GM21737 (cell line): ENCODE data around the gene CATSPERZ.

Experiments used
- ATAC-seq: cut with Tn5 transposase; IDR thresholded peaks from one replicate; pipeline ENCODE4 v1.9.1; 2021; ENCODE audit warnings: mild to moderate bottlenecking, moderate library complexity; ENCODE audit not compliant: unreplicated experiment

CATSPERZ gene, protein sequence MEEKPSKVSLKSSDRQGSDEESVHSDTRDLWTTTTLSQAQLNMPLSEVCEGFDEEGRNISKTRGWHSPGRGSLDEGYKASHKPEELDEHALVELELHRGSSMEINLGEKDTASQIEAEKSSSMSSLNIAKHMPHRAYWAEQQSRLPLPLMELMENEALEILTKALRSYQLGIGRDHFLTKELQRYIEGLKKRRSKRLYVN

DNA sequence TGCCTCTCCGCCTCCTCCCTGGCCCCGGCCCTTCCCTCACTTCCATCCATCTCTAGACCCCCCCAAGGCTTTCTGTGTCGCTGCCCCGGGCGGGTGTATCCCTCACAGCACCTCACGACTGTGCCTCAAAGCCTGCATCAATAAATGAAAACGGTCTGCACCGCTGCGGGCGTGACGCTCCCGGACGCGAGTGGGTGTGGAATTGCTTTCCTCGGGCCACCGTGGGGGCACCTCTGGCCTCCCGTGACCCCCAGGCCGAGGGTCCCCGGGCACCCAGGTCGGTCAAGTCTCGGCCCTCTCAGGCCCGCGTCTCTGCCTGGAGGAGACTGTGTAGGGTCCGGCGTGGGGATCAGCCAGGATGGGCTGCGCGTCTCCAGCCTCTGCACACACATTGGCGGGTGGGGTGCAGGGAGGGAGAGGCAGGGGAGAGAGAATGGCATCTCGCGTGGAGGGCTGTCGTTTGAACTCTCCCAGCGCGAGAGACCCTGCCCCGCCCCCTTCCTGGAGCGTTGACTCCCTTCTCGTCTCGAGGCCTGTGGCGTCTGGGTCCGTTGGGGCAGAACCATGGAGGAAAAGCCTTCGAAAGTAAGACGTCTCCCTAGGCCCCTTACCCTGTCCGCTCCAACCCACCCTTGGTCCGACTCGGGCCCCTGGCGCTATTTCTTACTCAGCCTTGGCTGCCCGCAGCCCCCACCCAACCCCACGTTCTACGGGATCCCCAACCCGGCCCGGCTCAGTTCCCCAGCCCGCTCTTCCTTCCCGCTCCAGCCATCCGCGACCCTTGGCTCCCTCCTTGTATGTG lies at the start of gene CATSPERZ:
Gene CATSPERZ (plus strand): TSS at position 512 of the 802 bp plus-strand sequence. CDS start 53 bp downstream, at position 565.
- no peak for ATAC-seq

DNA sequence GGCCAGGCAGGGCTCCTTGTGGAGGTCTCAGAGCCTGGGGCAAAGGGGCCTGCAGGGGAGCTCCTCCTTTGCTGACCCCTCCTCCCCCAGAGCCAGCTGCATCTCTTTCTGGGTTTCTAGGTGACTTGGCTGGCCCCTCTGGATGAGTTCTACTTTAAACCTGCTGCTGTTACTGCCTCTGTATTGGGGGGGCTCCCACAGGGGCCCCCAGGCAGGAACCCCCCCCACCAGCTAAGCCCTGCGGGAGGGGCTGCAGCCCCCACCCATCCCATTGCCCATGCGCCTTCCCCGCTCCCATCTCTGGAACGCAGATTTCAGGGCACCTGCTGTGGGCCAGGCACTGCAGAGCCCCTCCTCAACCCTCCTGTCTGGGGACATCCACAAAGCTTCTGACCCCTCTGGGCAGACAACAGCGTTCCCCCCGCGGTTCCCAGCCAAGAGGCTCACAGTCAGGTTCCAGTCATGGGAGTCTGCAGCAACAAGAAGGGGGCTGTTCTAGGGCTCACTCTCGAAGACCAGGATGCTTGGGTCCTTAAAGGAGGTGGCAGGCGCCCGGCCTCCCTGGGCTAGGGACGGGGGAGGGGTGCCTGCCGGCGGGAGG lies 49.6 kb upstream of the CATSPERZ start:
- no peak for ATAC-seq

DNA sequence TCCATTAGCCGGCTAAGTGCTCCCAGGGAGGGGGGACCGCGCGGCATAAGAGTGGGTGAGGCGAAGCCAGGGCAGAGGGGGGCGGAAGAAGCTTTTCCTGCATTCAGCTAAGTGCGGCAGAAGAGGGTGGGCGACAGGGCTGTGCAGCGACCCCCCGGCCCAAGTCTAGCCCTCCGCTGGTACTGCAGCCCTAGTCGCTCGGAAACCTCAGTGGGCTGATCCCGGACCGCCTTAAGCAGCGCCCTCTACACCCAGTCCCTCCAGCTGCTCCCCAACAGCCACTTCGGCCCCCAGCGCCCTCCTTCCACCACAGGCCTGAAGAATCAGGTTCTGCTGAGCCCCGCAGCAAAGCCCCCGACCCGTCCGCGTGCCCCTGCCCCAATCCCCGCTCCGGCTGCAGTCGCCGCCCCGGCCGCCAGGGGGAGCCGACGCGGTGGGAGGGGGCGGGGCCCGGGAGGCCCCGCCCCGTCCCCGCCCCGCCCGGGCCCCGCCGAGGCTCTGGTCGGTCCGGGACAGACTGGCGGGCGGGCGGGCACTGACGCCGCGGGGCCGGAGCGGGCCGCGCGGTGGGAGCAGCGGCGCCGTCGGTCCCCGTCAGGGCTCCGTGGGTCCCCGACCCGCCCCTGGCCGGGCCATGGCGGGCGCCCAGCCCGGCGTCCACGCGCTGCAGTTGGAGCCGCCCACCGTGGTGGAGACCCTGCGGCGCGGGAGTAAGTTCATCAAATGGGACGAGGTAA lies 49.0 kb upstream of the CATSPERZ start, which contains the start of gene PLCB3:
Gene PLCB3 (plus strand): TSS at position 515 of the 737 bp plus-strand sequence. CDS start 120 bp downstream, at position 635.
- ATAC-seq, result no peak

DNA sequence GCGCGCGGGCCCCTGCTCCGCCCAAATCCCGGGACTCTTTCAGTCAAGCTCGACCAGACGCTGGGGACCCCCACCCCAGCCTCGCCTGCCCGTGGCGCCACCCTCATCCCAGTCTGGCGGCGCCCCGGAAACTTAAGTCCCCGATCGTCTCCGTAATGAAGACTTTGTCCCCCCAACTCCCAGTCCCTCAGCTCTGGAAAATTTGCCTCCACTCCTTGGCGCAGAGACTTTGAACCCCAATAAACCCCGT lies 48.5 kb upstream of the CATSPERZ start:
- no peak for ATAC-seq

DNA sequence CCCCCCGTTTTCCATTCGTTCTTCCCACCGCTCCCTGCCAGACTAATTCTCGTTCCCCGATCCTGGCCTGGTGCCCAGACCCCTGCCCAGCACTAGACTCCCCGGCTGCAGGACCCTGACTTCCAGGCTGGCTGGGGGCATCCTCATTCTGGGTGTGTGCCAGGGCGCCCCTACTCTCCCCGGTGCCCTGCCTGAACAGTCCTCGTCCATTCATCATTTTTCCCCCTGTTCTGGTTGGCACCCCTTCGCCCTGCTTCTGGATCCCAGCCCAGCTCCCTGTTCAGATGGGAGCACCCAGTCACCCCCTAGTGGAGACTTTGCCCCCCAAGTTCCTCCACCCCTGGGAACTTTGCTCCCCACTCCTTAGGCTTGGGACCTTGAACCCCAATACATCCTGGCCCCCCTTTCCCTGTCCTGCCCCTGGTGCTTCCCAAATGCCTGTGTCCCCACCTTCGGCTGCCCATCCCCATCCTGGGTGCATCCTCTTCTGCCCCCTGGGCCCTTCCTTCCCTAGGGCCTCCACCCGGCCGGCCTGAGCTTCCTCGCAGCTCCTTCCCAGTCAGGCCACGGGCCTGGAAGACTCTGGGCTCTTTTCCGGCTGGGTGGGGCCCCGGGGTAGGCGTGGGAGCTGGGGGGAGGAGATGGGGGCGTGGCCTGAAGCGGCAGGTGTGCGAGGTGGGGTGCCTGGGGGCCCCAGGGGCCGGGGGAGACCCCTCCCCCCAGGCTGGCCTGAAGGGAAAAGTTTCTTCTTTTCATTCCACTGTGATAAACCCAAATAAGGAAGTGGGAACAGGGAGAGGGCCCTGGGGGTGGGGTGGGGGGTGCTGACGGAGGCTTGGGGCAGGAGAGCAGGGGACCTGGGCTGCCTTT lies 47.9 kb upstream of the CATSPERZ start:
- ATAC-seq, result no peak

DNA sequence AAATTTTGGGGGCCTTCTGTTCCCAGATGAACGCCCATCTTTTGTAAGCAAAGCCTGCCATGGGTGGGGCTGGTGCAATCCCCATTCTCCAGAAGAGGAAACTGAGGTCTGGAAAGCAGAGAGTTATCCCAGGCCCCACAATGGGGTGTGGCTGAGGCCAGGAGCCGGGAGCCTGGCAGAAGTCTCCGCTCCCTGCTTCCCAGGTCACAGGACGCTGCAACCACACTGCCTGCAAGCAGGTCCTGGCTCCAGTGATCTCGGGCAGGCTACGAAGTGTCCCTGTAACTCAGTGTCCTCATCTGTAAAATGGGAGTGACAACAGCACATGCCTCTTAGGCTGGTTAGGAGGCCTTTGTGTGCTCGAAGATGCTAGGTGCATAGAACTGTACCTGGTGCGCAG lies 47.1 kb upstream of the CATSPERZ start:
- no peak for ATAC-seq

DNA sequence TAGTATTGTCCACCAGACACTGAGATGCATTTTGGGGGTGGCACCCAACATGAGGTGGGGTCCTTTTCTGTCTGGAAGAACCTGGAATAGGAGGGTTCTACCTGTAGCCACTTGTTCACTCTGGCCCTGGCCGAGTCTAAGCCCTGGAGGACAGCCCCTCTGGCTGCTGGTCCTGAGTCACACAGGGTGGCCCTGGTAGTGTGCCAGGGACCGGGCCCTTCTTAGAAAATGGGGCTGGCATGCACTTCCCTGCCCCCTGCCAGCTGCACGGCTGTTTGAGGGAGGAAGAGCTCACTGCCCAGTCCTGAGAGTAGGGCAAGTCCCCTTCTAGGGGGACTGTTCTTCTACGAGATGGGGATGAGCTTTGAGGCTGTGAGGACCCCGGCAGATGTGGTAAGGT lies 46.7 kb upstream of the CATSPERZ start:
- ATAC-seq, result no peak

DNA sequence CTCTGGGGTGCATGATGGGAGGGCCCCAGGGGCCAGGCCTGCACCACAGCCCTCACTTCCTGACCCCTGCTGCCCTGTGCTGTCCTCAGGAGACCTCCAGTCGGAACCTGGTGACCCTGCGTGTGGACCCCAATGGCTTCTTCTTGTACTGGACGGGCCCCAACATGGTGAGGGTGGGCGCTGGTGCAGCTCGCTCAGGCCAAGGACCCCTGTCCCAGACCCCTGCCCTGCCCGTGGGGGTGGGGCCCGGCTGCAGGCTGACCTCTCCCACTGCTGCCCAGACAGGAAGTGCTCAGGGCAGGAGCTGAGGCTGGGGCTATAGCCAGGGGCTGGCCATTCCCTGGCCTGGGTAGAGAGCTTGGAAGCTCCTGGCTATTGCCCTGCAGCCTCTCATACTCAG lies 45.8 kb upstream of the CATSPERZ start:
- no peak for ATAC-seq

DNA sequence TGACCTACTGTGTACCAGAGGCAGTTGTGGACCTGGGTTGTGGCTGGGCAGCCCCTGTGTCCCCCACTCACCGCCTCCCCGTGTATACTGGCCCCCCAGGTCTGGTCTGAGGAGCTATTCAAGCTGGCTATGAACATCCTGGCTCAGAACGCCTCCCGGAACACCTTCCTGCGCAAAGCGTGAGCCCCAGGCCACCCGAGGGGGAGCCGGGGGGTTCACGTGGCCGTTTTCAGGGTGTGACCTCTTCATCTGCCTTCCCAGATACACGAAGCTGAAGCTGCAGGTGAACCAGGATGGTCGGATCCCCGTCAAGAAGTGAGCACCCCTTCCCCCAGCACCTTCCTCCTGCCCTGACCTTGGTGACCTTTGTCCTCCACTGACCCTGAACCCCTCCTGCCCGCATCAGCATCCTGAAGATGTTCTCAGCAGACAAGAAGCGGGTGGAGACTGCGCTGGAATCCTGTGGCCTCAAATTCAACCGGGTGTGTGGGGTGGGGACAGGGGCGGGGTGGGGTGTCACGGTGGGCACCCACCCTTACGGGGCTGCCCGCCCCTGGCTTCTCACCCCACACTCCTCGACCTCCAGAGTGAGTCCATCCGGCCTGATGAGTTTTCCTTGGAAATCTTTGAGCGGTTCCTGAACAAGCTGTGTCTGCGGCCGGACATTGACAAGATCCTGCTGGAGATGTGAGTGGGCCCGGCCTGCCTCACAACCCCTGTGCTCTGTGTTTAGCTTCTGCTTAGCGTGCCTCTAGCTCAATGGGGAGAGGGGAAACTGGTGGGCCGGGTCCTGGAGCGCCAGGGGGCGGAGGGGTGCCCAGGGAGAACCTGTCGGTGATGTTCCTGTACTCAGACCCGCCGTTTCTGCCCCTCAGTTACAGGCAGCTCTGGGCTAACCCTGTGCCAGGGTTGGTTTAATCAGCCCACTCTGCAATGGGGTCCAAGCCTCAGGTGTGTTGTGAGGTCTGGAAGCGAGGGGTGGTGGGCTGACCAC lies 44.7 kb upstream of the CATSPERZ start:
- ATAC-seq, result no peak

DNA sequence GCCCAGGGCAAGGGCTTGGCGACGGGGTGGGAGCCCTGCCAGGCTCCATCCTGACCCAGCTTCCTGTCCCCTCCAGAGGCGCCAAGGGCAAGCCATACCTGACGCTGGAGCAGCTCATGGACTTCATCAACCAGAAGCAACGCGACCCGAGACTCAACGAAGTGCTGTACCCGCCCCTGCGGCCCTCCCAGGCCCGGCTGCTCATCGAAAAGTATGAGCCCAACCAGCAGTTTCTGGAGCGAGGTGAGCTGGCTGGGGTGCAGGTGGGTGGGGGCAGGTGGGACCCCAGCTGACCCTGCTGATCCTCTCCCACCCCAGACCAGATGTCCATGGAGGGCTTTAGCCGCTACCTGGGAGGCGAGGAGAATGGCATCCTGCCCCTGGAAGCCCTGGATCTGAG lies 43.9 kb upstream of the CATSPERZ start:
- no peak for ATAC-seq

DNA sequence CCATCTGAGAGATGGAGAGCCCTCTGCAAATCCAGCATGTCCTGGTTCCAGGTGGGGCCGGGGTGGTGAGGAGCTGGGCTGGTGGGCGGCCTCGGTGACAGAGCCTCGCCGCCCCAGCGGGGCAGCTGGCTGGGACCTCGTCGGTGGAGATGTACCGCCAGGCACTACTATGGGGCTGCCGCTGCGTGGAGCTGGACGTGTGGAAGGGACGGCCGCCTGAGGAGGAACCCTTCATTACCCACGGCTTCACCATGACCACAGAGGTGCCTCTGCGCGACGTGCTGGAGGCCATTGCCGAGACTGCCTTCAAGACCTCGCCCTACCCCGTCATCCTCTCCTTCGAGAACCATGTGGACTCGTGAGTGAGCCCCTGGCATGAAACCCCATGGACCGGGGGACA lies 41.8 kb upstream of the CATSPERZ start:
- ATAC-seq, result no peak

DNA sequence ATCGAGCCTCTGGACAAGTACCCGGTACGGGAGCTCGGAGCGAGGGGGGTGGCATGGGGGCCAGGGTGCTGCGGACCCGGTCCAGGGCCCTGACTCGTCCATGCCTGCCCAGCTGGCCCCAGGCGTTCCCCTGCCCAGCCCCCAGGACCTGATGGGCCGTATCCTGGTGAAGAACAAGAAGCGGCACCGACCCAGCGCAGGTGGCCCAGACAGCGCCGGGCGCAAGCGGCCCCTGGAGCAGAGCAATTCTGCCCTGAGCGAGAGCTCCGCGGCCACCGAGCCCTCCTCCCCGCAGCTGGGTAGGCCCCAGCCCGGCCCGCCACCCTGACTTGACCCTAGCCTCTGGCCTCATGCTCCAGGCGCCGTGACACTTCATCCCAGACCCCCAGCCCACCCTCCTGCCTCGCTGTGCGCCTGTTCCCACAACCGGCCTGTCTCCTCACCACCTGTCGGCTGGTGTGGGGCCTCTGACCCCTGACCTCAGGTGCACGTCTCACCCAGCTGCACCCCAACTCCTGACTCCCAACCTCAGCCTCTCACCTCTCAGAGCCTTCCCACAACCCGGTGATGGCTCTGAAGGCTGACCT lies 41.1 kb upstream of the CATSPERZ start:
- ATAC-seq, result no peak

DNA sequence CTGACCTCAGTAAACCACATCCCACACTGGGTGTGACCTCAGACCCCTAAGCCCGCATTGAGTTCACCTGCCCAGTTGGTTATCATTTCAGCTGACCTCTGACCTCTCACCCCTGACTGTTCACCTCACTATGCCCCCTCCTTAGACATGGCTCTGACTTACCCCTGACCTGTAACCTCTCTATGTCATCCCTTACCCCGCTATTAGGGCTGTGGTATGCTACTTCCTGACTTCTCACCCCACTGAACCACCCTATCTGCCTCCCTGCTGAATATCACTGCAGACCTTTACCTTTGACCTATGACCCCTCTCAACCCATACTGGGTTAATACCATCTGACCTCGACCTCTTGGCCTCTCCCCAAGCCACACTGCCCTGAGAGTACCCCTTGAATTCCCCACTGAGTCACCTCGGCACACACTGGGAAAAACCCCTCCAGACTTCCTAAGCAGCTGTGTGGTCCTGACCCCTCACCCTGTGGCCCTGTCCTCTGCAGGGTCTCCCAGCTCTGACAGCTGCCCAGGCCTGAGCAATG lies 40.6 kb upstream of the CATSPERZ start:
- no peak for ATAC-seq

DNA sequence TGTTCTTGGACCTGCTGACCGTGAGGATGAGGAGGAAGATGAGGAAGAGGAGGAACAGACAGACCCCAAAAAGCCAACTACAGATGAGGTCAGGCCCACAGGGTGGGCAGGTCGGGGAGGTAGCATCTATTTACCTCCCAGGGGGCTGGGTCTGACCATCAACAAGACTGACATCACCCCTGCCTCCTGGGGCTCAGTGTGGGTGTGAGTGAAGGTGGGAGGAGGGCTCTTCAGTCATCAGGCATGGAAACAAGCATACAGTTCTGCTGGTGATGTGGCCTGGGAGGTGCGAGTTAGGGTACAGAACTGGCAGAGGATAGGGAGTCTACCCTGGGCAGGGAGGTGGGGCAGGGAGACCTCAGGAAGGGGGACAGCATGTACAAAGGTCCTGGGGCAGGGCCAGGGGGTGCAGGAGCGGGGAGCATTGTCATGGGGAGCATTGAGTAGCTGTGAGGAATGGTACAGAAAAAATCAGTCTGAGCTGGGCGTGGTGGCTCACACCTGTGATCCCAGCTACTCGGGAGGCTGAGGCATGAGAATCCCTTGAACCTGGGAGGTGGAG lies 39.9 kb upstream of the CATSPERZ start:
- no peak for ATAC-seq

DNA sequence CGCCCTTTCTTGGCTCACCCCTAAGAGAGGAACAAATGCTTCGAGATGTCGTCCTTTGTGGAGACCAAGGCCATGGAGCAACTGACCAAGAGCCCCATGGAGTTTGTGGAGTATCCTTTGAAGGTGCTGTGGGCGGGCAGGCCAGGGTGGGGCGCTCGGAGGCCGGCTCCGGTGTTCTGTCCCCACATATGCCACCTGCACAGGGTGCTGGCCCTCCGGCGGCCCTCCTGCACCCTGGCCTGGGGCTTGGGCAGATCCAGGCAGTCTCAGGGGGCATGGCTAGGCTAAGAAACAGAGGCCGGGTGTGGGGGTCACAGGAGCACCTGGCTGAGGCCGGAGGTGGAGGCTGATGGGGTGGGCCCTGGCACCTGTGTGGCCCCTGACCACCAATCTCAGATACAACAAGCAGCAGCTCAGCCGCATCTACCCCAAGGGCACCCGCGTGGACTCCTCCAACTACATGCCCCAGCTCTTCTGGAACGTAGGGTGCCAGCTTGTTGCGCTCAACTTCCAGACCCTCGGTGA lies 38.5 kb upstream of the CATSPERZ start:
- no peak for ATAC-seq

DNA sequence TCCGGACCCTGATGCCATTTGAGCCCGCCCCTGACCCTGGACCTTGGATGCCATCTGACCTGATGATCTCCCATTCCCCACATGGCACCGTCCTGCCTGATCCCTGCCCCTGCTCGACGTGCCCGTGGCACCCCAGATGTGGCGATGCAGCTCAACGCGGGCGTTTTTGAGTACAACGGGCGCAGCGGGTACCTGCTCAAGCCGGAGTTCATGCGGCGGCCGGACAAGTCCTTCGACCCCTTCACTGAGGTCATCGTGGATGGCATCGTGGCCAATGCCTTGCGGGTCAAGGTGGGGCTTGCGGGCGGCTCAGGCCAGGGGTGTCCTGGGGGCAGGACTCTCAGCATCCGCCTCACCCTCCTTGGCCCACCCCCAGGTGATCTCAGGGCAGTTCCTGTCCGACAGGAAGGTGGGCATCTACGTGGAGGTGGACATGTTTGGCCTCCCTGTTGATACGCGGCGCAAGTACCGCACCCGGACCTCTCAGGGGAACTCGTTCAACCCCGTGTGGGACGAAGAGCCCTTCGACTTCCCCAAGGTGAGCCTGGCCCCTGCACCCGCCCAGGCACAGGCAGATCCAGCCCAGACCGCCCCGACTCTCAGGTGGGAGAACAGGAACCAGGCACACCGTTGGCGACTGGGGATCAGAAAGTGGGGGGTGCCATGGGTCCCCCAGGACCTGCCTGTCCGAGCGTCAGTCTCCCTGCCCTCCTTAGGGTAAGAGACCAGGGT lies 37.7 kb upstream of the CATSPERZ start:
- no peak for ATAC-seq
